Measurements from ENCODE around the gene DNASE2B.

GRCh38 chr1:84429231-84429630 lies 30.9 kb downstream of the DNASE2B start:
- TF ChIP-seq CTCF (IDR thresholded peaks at IDR 0.05; ENCODE audit: low read depth, low read length) (no peak), POLR2A (IDR thresholded peaks at IDR 0.05; ENCODE audit: extremely low read depth, insufficient read length) (no peak)
